GM12891 (cell line): Measurements from ENCODE around the gene MAP3K12.

Source experiments
- DNase-seq: peaks from one replicate; pipeline ENCODE4 v3.0.0; 2011; ENCODE audit warnings: low spot score; ENCODE audit not compliant: insufficient read length
- FAIRE-seq: peaks from 2 replicates; lab custom pipeline; 2011; peaks lifted over from hg19 to GRCh38; lab: Jason Lieb, UNC
- PAX5 ChIP-seq: IDR thresholded peaks from 2 replicates; pipeline ENCODE4 v1.6.1; 2011; ENCODE audit warnings: low read length, moderate library complexity, mild to moderate bottlenecking; ENCODE audit not compliant: insufficient read depth, severe bottlenecking
- POLR2A ChIP-seq: IDR thresholded peaks from 2 replicates; pipeline ENCODE4 v1.6.1; 2011; ENCODE audit warnings: low read depth, low read length, control low read depth
- POLR2AphosphoS5 ChIP-seq: IDR thresholded peaks from 2 replicates; pipeline ENCODE4 v1.6.1; 2011; ENCODE audit warnings: low read depth, low read length, control low read depth
- POU2F2 ChIP-seq: IDR thresholded peaks from 2 replicates; pipeline ENCODE4 v1.6.1; 2011; ENCODE audit warnings: low read depth, mild to moderate bottlenecking, control low read depth, low read length, moderate library complexity
- SPI1 ChIP-seq: IDR thresholded peaks from 2 replicates; pipeline ENCODE4 v1.6.1; 2011; ENCODE audit warnings: low read depth, low read length, control low read depth
- TAF1 ChIP-seq: IDR thresholded peaks from 2 replicates; pipeline ENCODE4 v1.6.1; 2011; ENCODE audit warnings: low read depth, low read length, control low read depth

Gene MAP3K12

GRCh38 chr12:53472056-53472582 is 27.1 kb downstream of the MAP3K12 start:
- FAIRE-seq, result no peak
- no peak for DNase-seq
- TF ChIP-seq SPI1, result no peak
- no peak for TF ChIP-seq TAF1
- no peak for TF ChIP-seq POU2F2
- no peak for TF ChIP-seq POLR2AphosphoS5
- no peak for TF ChIP-seq POLR2A
- TF ChIP-seq PAX5, result no peak

GRCh38 chr12:53468282-53468681 is 31.0 kb downstream of the MAP3K12 start:
- no peak for DNase-seq
- FAIRE-seq, result no peak
- TF ChIP-seq POLR2A (peak; percentile 69; the same call in 1 of the 2 replicates), POLR2AphosphoS5 (peak; percentile 77), SPI1 (no peak)

GRCh38 chr12:53467880-53468279 is 31.4 kb downstream of the MAP3K12 start:
- TF ChIP-seq POU2F2, result no peak
- no peak for TF ChIP-seq POLR2AphosphoS5
- TF ChIP-seq TAF1, result no peak
- no peak for TF ChIP-seq PAX5
- no peak for TF ChIP-seq SPI1
- TF ChIP-seq POLR2A, result no peak
- DNase-seq, result no peak
- no peak for FAIRE-seq

GRCh38 chr12:53467082-53467481 is 32.2 kb downstream of the MAP3K12 start:
- no peak for FAIRE-seq

GRCh38 chr12:53466640-53467039 is 32.6 kb downstream of the MAP3K12 start:
- DNase-seq (no peak), FAIRE-seq (no peak)
- no peak; the same call in 1 of the 2 replicates for TF ChIP-seq POLR2AphosphoS5
- no peak; the same call in 1 of the 2 replicates for TF ChIP-seq POLR2A
- no peak for TF ChIP-seq SPI1
- no peak for TF ChIP-seq TAF1
- TF ChIP-seq POU2F2, result no peak
- TF ChIP-seq PAX5, result no peak

More at GRCh38 chr12:53467082-53467481, 32.2 kb downstream of the MAP3K12 start:
- no peak; the same call in 1 of the 2 replicates for TF ChIP-seq POLR2AphosphoS5
- TF ChIP-seq PAX5, result no peak
- no peak for TF ChIP-seq POU2F2
- TF ChIP-seq TAF1, result no peak
- no peak for TF ChIP-seq SPI1
- TF ChIP-seq POLR2A, result no peak; the same call in 1 of the 2 replicates
- no peak for DNase-seq

- DNase-seq (no peak), FAIRE-seq (no peak)
- no peak for TF ChIP-seq PAX5
- TF ChIP-seq POU2F2, result no peak
- no peak for TF ChIP-seq POLR2A
- TF ChIP-seq SPI1, result no peak
- no peak for TF ChIP-seq POLR2AphosphoS5
These were observed 33.6 kb downstream of the MAP3K12 start for GRCh38 chr12:53465679-53466078.

- FAIRE-seq (no peak), DNase-seq (no peak)
- TF ChIP-seq PAX5, result no peak
- TF ChIP-seq POU2F2, result no peak
- no peak; the same call in 1 of the 2 replicates for TF ChIP-seq POLR2A
- TF ChIP-seq TAF1, result no peak
- TF ChIP-seq SPI1, result no peak
- no peak for TF ChIP-seq POLR2AphosphoS5
These were observed 34.4 kb downstream of the MAP3K12 start for GRCh38 chr12:53464685-53465418.

GRCh38 chr12:53463802-53464560 is 35.3 kb downstream of the MAP3K12 start:
- FAIRE-seq (no peak), DNase-seq (no peak)
- TF ChIP-seq PAX5 (no peak), POLR2AphosphoS5 (no peak; the same call in 1 of the 2 replicates), POLR2A (no peak), POU2F2 (no peak), SPI1 (0 out of 2 replicates have a peak, but pooled peaks have one; percentile 15)

GRCh38 chr12:53462935-53463334 is 36.3 kb downstream of the MAP3K12 start:
- FAIRE-seq, result no peak
- no peak for TF ChIP-seq PAX5
- no peak for TF ChIP-seq POLR2A
- no peak for TF ChIP-seq POLR2AphosphoS5
- no peak for TF ChIP-seq POU2F2
- no peak for TF ChIP-seq SPI1
- no peak for DNase-seq
